IPS-NIHi7 (cell line): Measurements from ENCODE around the gene ATF4.

Experiments
- DNase-seq: peaks from one replicate; pipeline ENCODE4 v3.0.0; 2012; ENCODE audit warnings: mixed read lengths; ENCODE audit errors: extremely low spot score

ATF4 gene

GRCh38 chr22:39556970-39557841 is 36.8 kb downstream of the ATF4 start:
- DNase-seq = no peak

- no peak for DNase-seq
Observed at GRCh38 chr22:39558254-39558727, 37.9 kb downstream of the ATF4 start.

DNA sequence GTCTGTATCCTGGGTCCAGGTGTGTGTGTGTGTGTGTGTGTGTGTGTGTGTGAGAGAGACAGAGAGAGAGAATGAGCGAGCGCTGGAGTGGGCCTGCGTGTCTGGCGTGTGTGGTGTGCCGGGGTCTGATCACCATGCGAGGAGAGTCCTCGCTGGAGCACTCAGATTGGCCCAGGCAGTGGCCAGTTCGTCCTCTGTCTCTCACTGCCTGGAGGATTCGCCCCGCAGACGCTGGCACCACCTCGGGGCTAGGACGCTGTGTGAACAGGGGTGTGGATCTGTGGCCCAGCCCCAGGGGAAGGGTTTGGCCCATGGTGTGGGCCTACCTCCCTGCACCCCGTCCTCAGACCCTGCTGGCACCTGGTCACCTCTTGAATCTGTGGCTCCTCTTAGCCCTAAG is 38.6 kb downstream of the ATF4 start:
- DNase-seq = no peak

GRCh38 chr22:39559456-39560105 is 39.2 kb downstream of the ATF4 start:
- peak; percentile 88 for DNase-seq

- no peak for DNase-seq
Observed at GRCh38 chr22:39560127-39560526, 39.8 kb downstream of the ATF4 start.

DNA sequence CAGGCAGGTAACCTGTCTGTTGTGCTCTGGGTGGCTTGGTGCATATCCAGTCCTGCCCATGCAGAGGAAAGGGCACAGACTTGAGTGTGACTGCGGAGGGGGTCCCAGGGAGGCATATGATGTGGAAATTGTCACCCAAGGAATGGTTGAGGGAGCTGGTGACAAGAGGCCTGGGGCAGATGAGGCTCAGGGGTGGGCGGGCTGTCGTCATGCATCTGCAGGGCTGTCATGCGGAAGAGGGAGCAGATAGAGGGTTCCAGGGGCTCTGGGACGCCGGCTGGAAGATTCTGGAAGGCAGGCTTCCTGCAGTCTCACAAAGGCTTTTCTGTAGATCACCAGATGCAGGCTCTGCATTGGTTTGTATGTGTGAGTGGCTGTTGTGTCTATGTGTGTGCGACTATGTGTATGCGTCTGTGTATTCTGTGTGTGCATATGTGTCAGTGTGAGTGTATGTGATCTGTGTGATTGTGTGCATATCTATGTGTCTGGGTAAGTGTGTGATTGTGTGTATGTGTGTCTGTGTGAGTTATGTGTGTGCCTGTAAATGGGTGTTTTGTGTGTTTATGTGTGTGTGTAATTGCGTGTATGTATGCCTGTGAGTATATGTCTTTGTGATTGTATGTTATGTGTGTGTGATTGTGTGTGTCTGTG is 42.6 kb downstream of the ATF4 start:
- no peak for DNase-seq

DNA sequence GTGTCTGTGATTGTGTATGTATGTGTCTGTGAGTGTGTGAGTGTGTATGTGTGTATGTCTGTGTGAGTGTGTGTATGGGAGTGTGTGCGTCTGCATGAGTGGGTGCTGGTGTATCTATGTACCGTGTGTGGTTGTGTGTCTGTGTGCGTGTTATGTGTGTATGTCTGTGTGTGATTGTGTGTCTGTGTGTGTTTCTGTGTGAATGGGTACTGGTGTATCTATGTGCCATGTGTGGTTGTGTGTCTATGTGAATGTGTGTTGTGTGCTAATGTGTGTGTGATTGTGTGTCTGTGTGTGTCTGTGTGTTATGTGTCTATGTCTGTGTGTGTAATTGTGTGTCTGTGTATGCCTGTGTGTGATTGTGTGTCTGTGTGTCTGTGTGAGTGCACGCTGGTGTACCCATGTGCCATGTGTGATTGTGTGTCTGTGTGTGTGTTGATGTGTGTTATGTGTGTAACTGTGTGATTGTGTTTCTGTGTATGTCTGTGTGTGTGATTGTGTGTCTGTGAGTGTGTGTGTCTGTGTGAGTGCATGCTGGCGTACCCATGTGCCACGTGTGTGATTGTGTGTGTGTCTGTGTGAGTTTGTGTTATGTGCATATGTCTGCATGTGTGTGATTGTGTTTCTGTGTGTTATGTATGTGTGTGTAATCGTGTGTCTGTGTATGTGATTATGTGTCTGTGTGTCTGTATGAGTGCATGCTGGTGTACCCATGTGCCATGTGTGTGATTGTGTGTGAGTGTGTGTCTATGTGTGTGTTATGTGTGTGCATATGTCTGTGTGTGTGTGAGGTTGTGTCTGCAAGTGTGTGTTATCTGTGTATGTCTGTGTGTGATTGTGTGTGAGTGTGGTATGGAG is 43.4 kb downstream of the ATF4 start:
- DNase-seq = no peak

GRCh38 chr22:39565414-39565944 is 45.1 kb downstream of the ATF4 start:
- DNase-seq = no peak

DNA sequence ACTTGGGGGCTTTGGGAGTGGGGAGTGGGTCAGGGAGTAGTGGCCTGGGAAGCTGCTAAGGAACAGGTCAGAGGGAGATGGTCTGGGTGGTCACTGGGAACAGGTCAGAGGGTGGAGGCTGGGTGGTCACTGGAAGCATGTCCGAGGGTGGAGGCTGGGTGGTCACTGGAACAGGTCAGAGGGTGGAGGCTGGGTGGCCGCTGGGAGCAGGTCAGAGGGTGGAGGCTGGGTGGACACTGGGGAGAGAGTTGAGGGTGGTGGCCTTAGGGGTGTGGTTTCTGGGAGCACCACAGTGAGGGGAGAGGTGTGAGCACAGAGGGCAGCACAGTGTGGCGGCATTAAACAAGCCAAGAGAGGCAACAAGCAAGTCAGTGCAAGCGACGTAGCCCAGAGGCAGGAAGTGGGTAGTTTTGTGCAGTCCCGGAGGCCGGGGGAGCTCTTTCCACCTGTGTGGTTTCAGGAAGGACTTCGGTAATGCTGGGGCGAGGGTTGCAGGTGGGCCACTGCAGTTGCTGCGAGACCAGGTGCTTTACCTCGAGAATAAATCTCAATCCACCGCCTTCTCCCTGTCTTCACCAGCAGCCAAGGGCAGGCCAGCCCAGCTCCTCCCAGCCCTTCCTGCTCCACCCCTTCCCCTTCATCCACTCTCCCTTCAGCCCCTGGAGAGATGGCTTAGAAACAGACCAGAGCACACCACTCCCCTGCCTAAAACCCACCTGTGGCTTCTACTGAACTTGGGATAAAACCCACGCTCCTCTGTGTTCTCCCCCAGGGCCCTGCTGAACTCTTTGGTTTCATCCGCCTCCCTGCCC is 47.0 kb downstream of the ATF4 start:
- no peak for DNase-seq

GRCh38 chr22:39568278-39568981 is 48.1 kb downstream of the ATF4 start:
- no peak for DNase-seq

GRCh38 chr22:39569066-39569465 is 48.7 kb downstream of the ATF4 start:
- no peak for DNase-seq

GRCh38 chr22:39570226-39570625 is 49.9 kb downstream of the ATF4 start:
- DNase-seq = no peak

GRCh38 chr22:39570665-39571064 is 50.3 kb downstream of the ATF4 start, which contains the start of gene CACNA1I:
Gene CACNA1I (plus strand): TSS chr22:39570753. CDS start chr22:39570753, 0 bp downstream.
- DNase-seq = no peak

GRCh38 chr22:39571538-39571937 is 51.2 kb downstream of the ATF4 start:
- no peak for DNase-seq
